Effector memory CD8-positive, alpha-beta T cell (primary cell): ENCODE measurements around the gene SCAMP2.

Source experiments
- ATAC-seq: fragments of 150-1000 bp; cut with Tn5 transposase; replicated peaks from 2 replicates; pipeline ENCODE4 v1.10.0; 2021; ENCODE audit warnings: mild to moderate bottlenecking, moderate library complexity
- DNase-seq, 3 experiments: peaks; one replicate each; pipeline ENCODE4 v3.0.0; 2021
- H3K27ac Mint-ChIP-seq, 2 donors: one replicate each; pipeline ENCODE4 v1.8.0; 2022; ENCODE audit warnings: mild to moderate bottlenecking in 2 of 2, mixed read lengths in 2 of 2, moderate library complexity in 2 of 2
- H3K27me3 Mint-ChIP-seq, 2 donors: one replicate each; pipeline ENCODE4 v1.8.0; 2022; ENCODE audit warnings: mixed read lengths in 2 of 2
- H3K36me3 Mint-ChIP-seq: one replicate; pipeline ENCODE4 v1.8.0; 2022; ENCODE audit warnings: mild to moderate bottlenecking, moderate library complexity, mixed read lengths; ENCODE audit not compliant: insufficient read depth
- H3K4me1 Mint-ChIP-seq, 2 donors: one replicate each; pipeline ENCODE4 v1.8.0; 2022; ENCODE audit warnings: low read depth in 2 of 2, mixed read lengths in 2 of 2
- H3K4me3 Mint-ChIP-seq, 2 donors: one replicate each; pipeline ENCODE4 v1.8.0; 2022; ENCODE audit warnings: mild to moderate bottlenecking in 2 of 2, mixed read lengths in 2 of 2, moderate library complexity in 2 of 2
- H3K9me3 Mint-ChIP-seq, 2 donors: one replicate each; pipeline ENCODE4 v1.8.0; 2022; ENCODE audit warnings: mixed read lengths in 2 of 2

SCAMP2 gene

DNA sequence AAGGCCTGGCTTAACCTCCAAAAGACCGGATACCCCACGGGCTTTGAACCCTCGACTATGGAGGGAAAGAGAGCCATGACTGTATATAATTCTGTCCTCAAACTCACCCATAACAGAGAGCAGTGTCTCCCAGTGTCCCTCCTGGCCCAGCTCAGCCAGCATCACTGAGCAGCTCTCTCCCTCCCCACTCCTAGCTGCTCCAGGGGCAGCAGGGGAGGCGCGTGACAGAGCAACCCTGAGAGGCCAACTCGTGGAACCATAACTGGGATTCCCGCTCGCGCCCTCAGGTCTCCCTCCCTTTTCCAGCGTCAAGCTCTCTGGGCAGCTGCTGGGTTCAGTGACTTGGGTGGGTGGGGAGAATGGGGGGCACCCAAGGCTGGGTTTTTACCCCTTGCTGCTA is 47.3 kb downstream of the SCAMP2 start:
- no peak overlapping the region for H3K27ac Mint-ChIP-seq
- no peaks in the 10 kb centered on the region for H3K9me3 Mint-ChIP-seq
- H3K4me1 Mint-ChIP-seq = peaks cover 0 to 4% of the 10 kb centered on the region in 2 donors
- no peak overlapping the region for H3K4me3 Mint-ChIP-seq
- DNase-seq (no peak), ATAC-seq (no peak)
- H3K36me3 Mint-ChIP-seq = peaks cover 3% of the 10 kb centered on the region
- H3K27me3 Mint-ChIP-seq = peaks cover 27 to 64% of the 10 kb centered on the region in 2 donors

DNA sequence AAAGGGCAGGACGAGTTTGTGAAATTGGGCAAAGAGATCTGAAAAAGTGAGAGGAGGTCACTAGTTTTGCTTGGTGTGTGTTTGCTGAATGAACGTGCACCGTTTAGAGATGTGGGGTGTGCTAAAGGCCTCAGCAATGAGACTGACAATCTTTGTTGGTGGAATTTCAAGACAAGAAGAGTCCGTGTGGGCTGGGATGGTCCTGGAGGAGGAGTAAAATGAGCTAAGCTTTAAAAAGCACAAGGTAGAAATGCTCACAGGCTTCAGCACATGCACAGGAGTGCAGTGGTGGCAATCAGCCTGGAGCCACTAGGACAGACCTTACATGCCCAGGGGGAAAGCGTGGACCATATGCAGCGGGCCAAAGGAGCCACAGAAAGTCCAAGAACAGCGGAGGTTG is 48.2 kb downstream of the SCAMP2 start:
- Mint-ChIP-seq H3K36me3 (peaks cover 3% of the 10 kb centered on the region), H3K27me3 (peaks cover 27 to 64% of the 10 kb centered on the region in 2 donors), H3K4me1 (peaks cover 0 to 4% of the 10 kb centered on the region in 2 donors), H3K27ac (no peak overlapping the region), H3K9me3 (no peaks in the 10 kb centered on the region), H3K4me3 (no peak overlapping the region)
- ATAC-seq = no peak
- DNase-seq = no peak

DNA sequence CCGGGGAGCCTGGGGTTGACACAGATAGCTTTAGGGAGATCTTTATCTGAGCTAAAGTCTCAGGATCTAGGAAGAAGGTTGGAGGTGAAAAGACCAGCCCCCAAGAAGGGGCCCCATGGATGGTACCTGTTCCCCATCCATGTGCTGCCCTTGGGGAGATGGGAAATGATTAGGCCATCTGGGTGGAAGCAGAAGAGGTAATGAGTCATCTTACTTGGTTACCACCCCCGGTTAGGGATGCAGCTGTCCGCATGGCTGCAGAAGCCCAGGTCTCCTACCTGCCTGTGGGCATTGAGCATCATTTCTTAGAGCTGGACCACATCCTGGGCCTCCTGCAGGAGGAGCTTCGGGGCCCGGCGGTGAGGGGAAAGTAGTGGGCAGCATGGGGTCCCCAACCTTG is 49.8 kb downstream of the SCAMP2 start:
- Mint-ChIP-seq H3K9me3 (no peaks in the 10 kb centered on the region), H3K4me1 (peaks cover 10 to 13% of the 10 kb centered on the region in 2 donors), H3K4me3 (no peak overlapping the region), H3K27ac (no peak overlapping the region), H3K27me3 (peaks cover 26 to 62% of the 10 kb centered on the region in 2 donors), H3K36me3 (peaks cover 3% of the 10 kb centered on the region)
- no peak for ATAC-seq
- no peak for DNase-seq

DNA sequence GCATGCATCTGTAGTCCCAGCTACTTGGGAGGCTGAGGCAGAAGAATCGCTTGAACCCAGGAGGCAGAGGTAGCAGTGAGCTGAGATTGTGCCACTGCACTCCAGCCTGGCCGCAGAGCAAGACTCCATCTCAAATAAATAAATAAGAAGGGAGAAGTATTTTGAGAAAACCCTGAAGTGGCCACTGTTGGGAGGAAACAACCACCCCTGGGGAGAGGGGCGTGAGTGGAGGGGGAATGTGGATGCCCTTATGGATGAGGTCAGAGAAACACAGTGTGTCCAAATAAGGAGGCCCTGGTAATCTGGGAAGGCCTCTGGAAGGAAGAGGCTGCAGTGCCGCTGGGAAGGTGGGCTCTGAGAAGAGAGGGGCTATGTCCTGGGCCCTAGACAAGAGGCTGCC is 50.9 kb downstream of the SCAMP2 start:
- DNase-seq (no peak), ATAC-seq (no peak)
- Mint-ChIP-seq H3K4me3 (no peak overlapping the region), H3K9me3 (no peaks in the 10 kb centered on the region), H3K36me3 (peaks cover 3% of the 10 kb centered on the region), H3K4me1 (peaks cover 10 to 15% of the 10 kb centered on the region in 2 donors), H3K27ac (no peak overlapping the region), H3K27me3 (peaks cover 15 to 53% of the 10 kb centered on the region in 2 donors)

DNA sequence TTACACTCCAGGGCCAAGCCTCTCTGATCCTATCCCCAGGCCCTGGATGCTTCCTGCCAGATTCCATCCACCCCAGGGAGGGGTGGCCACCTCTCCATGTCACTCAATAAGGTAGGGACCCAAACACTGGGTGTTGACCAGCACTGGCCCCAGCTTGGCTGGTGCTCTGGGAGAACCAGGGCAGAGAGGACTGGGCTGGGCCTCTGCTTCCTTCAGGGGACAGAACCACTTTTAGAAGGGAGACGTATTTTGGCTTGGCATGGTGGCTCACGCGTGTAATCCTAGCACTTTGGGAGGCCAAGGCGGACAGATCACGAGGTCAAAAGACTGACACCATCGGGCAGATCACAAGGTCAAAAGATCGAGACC is 51.4 kb downstream of the SCAMP2 start:
- DNase-seq (no peak), ATAC-seq (no peak)
- H3K9me3 Mint-ChIP-seq = no peaks in the 10 kb centered on the region
- H3K27me3 Mint-ChIP-seq = peaks cover 10 to 52% of the 10 kb centered on the region in 2 donors
- H3K27ac Mint-ChIP-seq = no peak overlapping the region
- H3K36me3 Mint-ChIP-seq = peaks cover 3% of the 10 kb centered on the region
- no peak overlapping the region for H3K4me3 Mint-ChIP-seq
- H3K4me1 Mint-ChIP-seq = peaks cover 10 to 13% of the 10 kb centered on the region in 2 donors

DNA sequence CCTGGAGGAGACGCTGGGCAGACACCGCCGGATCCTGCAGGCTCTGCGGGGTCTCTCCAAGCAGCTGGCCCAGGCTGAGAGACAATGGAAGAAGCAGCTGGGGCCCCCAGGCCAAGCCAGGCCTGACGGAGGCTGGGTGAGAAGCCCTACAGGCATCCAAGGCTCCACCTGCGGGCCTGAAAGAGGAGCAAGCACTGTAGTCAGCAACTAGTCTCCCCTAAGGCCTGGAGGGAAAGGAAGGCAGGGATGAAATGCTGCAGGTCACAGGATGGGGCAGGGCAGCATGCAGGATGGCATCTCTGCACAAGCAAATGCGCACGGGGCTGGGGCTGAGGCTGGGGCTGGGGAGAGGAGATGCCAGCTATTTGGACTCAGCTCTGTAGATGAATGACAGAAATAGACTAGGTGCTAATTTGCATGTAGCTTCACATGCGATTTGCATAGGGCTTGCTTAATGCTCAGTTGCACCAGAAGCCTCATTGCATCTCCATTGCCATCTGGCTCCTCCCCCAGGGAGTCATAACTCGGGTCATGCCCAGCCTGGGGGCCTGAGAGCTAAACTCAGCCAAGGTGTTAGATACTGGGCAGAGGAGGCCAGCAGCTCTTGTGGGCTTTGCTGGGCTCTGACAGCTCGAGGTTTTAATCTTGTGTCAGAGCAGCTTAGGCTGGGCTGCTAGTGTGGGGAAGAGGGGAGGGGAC is 51.9 kb downstream of the SCAMP2 start:
- ATAC-seq (no peak), DNase-seq (no peak)
- H3K27me3 Mint-ChIP-seq = peaks cover 6 to 46% of the 10 kb centered on the region in 2 donors
- no peak overlapping the region for H3K4me3 Mint-ChIP-seq
- peaks cover 10 to 11% of the 10 kb centered on the region in 2 donors for H3K4me1 Mint-ChIP-seq
- H3K36me3 Mint-ChIP-seq = no peaks in the 10 kb centered on the region
- H3K9me3 Mint-ChIP-seq = no peaks in the 10 kb centered on the region
- H3K27ac Mint-ChIP-seq = no peak overlapping the region

DNA sequence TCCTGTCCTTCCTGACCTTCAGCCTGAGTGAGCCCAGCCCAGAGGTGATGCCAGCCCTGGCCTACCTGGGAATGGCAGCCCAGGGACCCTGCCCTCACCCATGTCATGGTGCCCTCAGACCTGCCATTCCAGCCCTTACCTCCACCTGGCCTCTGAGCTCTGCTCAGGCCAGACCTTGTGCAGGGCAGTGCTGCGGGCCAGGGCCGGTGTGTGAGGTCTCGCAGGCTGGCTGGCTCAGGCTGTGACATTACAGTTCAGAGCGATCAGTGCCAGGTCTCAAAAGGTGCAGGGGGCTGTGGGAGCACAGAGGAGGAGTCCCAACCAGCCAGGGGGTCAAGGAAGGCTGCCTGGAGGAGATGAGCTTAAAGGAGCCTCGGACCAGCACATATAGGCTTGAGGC is 53.1 kb downstream of the SCAMP2 start:
- DNase-seq = no peak
- Mint-ChIP-seq H3K27ac (peak overlapping the region in 1 of 2 donors; percentile 20), H3K27me3 (peaks cover 6 to 37% of the 10 kb centered on the region in 2 donors)

DNA sequence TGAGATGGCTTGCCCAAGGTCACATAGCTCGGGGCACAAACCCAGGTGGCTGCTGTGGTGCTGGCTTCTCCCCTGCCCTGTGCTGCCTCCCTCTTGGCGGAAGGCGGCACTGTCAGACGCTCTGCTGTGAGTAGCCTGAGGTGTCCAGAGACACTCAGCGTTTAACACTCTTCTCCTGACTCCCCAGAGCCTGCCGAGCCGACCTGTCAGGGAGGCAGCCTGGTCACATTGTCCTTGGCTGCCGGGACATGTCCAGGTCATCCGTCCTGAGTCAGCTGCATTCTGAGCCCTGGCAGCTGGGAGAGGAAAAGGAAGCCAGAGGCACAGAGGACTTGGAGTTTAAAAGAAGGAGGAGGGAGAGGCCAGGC is 55.8 kb downstream of the SCAMP2 start:
- no peak overlapping the region for H3K27ac Mint-ChIP-seq
- DNase-seq = no peak
- H3K36me3 Mint-ChIP-seq = no peaks in the 10 kb centered on the region

More for the DNA sequence above, 53.1 kb downstream of the SCAMP2 start:
- no peak overlapping the region for H3K4me3 Mint-ChIP-seq
- ATAC-seq = no peak
- H3K9me3 Mint-ChIP-seq = no peaks in the 10 kb centered on the region
- H3K36me3 Mint-ChIP-seq = no peaks in the 10 kb centered on the region
- H3K4me1 Mint-ChIP-seq = peaks cover 10 to 11% of the 10 kb centered on the region in 2 donors

DNA sequence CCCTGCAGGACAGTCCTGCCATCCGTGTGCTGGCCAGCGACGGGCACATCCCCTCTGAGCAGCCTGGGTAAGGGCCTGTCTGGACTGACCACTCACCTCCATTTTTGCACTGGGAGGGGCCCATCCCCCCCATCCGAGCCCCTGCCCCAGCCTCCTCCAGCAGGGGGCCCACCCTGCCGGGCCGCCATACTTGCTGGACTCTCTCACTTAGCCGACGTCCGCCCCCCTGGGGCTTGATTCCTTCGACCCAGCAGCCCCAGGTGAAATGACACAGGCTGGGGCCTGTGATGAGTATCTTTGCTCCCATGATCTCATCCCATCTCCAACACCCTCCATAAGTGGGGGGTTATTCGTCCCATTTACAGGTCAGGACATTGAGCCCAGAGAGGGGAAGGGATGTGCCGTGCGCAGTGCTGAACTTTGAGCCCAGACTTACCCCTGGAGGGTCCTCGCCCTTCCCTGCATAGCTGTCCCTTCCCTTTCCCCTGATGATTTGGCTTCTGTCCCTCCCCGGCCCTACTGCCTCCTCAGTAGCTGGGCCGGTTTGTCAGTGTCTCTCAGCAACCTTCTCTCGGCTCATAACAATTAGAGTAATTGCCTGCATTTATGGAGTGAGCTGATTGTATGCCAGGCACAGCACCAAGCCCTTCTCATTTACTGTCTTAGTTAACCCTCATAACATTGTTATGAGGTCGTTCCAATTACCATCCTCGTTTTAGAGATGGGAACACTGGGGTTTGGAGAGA is 56.4 kb downstream of the SCAMP2 start:
- no peak overlapping the region for H3K27ac Mint-ChIP-seq
- H3K4me3 Mint-ChIP-seq = no peak overlapping the region
- H3K27me3 Mint-ChIP-seq = peaks cover 0 to 26% of the 10 kb centered on the region in 2 donors
- peaks cover 10 to 11% of the 10 kb centered on the region in 2 donors for H3K4me1 Mint-ChIP-seq
- ATAC-seq (no peak), DNase-seq (no peak)
- no peaks in the 10 kb centered on the region for H3K36me3 Mint-ChIP-seq
- H3K9me3 Mint-ChIP-seq = no peaks in the 10 kb centered on the region

More for the DNA sequence above, 55.8 kb downstream of the SCAMP2 start:
- Mint-ChIP-seq H3K9me3 (no peaks in the 10 kb centered on the region), H3K27me3 (peaks cover 0 to 26% of the 10 kb centered on the region in 2 donors), H3K4me3 (no peak overlapping the region), H3K4me1 (peaks cover 10 to 11% of the 10 kb centered on the region in 2 donors)
- no peak for ATAC-seq

DNA sequence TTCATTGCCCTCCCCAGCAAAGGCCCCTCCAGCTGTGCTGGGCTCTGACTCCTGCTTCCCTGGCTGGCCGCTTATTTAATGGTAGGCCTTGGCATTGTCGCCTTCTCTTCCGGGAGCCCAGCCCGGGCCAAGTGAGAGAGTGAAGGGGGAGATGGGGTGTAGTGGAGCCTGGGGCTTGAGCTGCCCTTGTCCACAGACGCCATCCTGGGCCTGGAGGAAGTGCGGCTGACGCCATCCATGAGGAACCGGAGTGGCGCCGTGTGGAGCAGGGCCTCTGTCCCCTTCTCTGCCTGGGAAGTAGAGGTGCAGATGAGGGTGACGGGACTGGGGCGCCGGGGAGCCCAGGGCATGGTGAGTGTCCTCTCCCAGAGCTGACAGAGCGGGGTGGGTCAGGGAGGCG is 57.2 kb downstream of the SCAMP2 start:
- Mint-ChIP-seq H3K27ac (no peak overlapping the region), H3K4me3 (no peak overlapping the region), H3K9me3 (no peaks in the 10 kb centered on the region), H3K27me3 (peaks cover 0 to 26% of the 10 kb centered on the region in 2 donors), H3K36me3 (no peaks in the 10 kb centered on the region), H3K4me1 (peaks cover 10 to 11% of the 10 kb centered on the region in 2 donors)
- DNase-seq (no peak), ATAC-seq (no peak)

DNA sequence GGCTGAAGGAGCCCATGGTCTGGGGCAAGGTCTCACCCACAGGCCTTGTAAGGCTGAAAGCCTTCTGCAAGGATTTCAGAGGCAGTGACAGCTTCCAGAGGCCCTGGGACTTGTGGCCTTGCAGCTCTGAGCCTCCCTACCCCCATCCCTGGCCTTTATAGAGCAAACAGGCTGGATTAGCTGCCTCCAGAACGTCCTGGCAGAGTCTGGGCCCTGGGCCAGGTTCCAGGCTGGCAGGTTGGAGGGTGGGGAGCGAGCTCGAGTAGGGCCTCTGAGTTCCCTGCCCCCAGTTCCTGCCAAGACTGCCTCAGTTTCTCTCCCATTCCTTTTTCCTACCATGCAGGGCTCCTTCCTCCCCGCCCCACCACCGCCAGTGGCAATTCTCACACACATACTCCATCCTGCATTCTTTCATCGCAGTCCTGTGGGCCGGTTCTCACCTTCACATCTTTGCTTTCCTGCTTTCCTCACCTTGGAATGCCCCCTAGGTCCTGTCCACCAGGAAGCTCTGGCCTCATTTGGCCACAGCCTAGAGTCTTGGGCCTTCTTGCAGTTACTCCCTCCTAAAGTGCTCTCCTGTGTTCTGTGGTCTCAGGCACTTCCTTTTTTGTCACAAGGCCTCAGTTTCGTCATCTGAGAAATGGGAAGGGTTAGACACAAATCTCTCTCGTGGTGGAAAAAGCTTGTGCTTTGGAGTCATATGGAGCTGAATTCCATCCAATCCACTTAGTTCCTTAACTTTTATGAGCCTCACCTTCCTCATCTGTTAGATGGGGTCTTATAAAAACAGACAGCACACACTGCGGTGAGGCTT is 57.8 kb downstream of the SCAMP2 start:
- Mint-ChIP-seq H3K27me3 (peaks cover 0 to 21% of the 10 kb centered on the region in 2 donors), H3K9me3 (no peaks in the 10 kb centered on the region), H3K27ac (no peak overlapping the region), H3K4me1 (peaks cover 10 to 11% of the 10 kb centered on the region in 2 donors), H3K36me3 (no peaks in the 10 kb centered on the region), H3K4me3 (no peak overlapping the region)
- DNase-seq (no peak), ATAC-seq (no peak)

DNA sequence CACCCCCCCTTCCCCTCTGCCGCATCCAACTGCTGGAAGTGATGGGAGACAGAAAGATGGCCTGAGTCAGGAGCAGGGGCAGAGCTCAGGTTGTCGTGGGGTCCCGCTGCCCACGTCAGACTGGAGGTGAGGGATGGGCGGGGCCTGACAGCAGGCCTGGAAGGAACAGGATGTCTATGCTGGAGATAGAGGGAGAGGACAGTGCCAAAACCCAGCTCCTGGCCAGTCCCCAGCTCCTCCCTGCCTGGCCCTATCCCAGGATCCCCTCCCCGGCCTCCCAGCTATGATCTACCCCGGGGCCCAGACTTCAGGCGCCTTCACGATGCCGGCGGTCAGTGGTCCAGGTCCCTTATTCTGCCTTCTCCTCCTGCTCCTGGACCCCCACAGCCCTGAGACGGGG is 60.6 kb downstream of the SCAMP2 start, which contains the start of gene LMAN1L:
Gene LMAN1L (plus strand): TSS at position 303 of the 400 bp plus-strand sequence. CDS start 20 bp downstream, at position 323.
- no peak for ATAC-seq
- H3K9me3 Mint-ChIP-seq = no peaks in the 10 kb centered on the region
- H3K4me1 Mint-ChIP-seq = peaks cover 14 to 15% of the 10 kb centered on the region in 2 donors
- peaks cover 0 to 6% of the 10 kb centered on the region in 2 donors for H3K27me3 Mint-ChIP-seq
- no peak within 1 kb of the TSS for H3K4me3 Mint-ChIP-seq
- peaks cover 4% of the 10 kb centered on the region for H3K36me3 Mint-ChIP-seq
- no peak within 1 kb of the TSS for H3K27ac Mint-ChIP-seq
- DNase-seq = no peak

DNA sequence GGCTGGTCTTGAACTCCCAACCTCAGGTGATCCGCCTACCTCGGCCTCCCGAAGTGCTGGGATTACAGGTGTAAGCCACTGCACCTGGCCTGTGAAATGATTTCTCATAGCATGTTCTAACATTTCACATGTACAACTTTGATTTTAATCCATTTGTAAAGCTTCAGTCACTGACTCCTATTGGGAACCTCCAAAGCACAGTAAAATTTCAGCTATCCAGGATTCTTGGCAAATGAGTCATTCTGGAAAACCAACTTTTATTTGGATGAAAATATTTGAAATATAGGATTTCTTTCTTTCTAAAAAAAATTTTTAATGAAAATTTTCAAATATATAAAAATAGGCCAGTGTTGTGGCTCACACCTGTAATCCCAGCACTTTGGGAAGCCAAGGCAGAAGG is 63.2 kb downstream of the SCAMP2 start:
- Mint-ChIP-seq H3K27ac (peak overlapping the region in 1 of 2 donors; percentile 82), H3K9me3 (no peaks in the 10 kb centered on the region), H3K4me1 (peaks cover 20 to 26% of the 10 kb centered on the region in 2 donors), H3K36me3 (peaks cover 7% of the 10 kb centered on the region), H3K27me3 (no peaks in the 10 kb centered on the region), H3K4me3 (no peak overlapping the region)
- no peak for ATAC-seq
- DNase-seq = no peak
